IPS DF 6.9 (cell line): Measurements from ENCODE around the gene ROBO2.

ENCODE experiments used
- DNase-seq: peaks from one replicate; pipeline ENCODE4 v3.0.0-alpha.2; 2013; ENCODE audit warnings: low read depth, low spot score
- H3K27ac ChIP-seq: one replicate; pipeline ENCODE4 v1.5.1; 2013; ENCODE audit warnings: low read length, control low read depth
- H3K27me3 ChIP-seq: 2 replicates; pipeline ENCODE4 v1.6.1; 2013; ENCODE audit warnings: mild to moderate bottlenecking, low read length; ENCODE audit not compliant: control insufficient read depth, insufficient read depth
- H3K36me3 ChIP-seq: 2 replicates; pipeline ENCODE4 v1.6.1; 2013; ENCODE audit warnings: low read length; ENCODE audit not compliant: control insufficient read depth, insufficient read depth
- H3K4me1 ChIP-seq: 2 replicates; pipeline ENCODE4 v1.6.1; 2013; ENCODE audit warnings: low read length; ENCODE audit not compliant: control insufficient read depth, insufficient read depth
- H3K4me3 ChIP-seq: 2 replicates; pipeline ENCODE4 v1.5.1; 2013; ENCODE audit warnings: mild to moderate bottlenecking, low read length
- H3K9me3 ChIP-seq: 2 replicates; pipeline ENCODE4 v1.6.1; 2013; ENCODE audit warnings: low read length, inconsistent platforms; ENCODE audit not compliant: control insufficient read depth, insufficient read depth
- WGBS: extraction: QIAGEN DNeasy Blood & Tissue Kit; methylation state at CpG from one replicate; pipeline ENCODE4 v1.1.7; 2013; ENCODE audit warnings: mixed read lengths, missing lambda C conversion rate; ENCODE audit not compliant: insufficient read length, insufficient coverage; 5-methylcytosine and 5-hydroxymethylcytosine counted together

Gene ROBO2

GRCh38 chr3:77414881-77415280, 375.0 kb downstream of the ROBO2 start:
- no peaks in the 10 kb centered on the region for H3K36me3 ChIP-seq
- H3K4me1 ChIP-seq, result no peaks in the 10 kb centered on the region
- no peak for DNase-seq
- H3K27me3 ChIP-seq, result no peaks in the 10 kb centered on the region
- no peak overlapping the region for H3K27ac ChIP-seq
- no peaks in the 10 kb centered on the region for H3K9me3 ChIP-seq
- no peak overlapping the region for H3K4me3 ChIP-seq

GRCh38 chr3:77420336-77420735, 380.4 kb downstream of the ROBO2 start:
- no CpG with 5 or more reads among the region's 1 CpG for WGBS

GRCh38 chr3:77421916-77422315, 382.0 kb downstream of the ROBO2 start:
- no peaks in the 10 kb centered on the region for H3K4me1 ChIP-seq
- H3K9me3 ChIP-seq, result no peaks in the 10 kb centered on the region
- no peak overlapping the region for H3K4me3 ChIP-seq
- DNase-seq, result no peak
- no peak overlapping the region for H3K27ac ChIP-seq
- no peaks in the 10 kb centered on the region for H3K36me3 ChIP-seq
- no CpG with 5 or more reads among the region's 5 CpGs for WGBS
- H3K27me3 ChIP-seq, result no peaks in the 10 kb centered on the region

More at GRCh38 chr3:77420336-77420735, 380.4 kb downstream of the ROBO2 start:
- no peaks in the 10 kb centered on the region for H3K27me3 ChIP-seq
- H3K4me1 ChIP-seq, result no peaks in the 10 kb centered on the region
- no peaks in the 10 kb centered on the region for H3K36me3 ChIP-seq
- DNase-seq, result no peak
- H3K4me3 ChIP-seq, result no peak overlapping the region
- no peak overlapping the region for H3K27ac ChIP-seq
- H3K9me3 ChIP-seq, result no peaks in the 10 kb centered on the region

- H3K9me3 ChIP-seq, result no peaks in the 10 kb centered on the region
- H3K4me3 ChIP-seq, result no peak overlapping the region
- no peak overlapping the region for H3K27ac ChIP-seq
- H3K36me3 ChIP-seq, result no peaks in the 10 kb centered on the region
- no peaks in the 10 kb centered on the region for H3K27me3 ChIP-seq
- no peaks in the 10 kb centered on the region for H3K4me1 ChIP-seq
- no peak for DNase-seq
Measured at GRCh38 chr3:77426531-77426930, 386.6 kb downstream of the ROBO2 start.

- WGBS, result no CpG with 5 or more reads among the region's 3 CpGs
- Histone ChIP-seq H3K27ac (no peak overlapping the region), H3K36me3 (no peaks in the 10 kb centered on the region), H3K4me1 (no peaks in the 10 kb centered on the region), H3K27me3 (no peaks in the 10 kb centered on the region), H3K4me3 (no peak overlapping the region), H3K9me3 (no peaks in the 10 kb centered on the region)
- DNase-seq, result no peak
Measured at GRCh38 chr3:77427528-77427927, 387.6 kb downstream of the ROBO2 start.

GRCh38 chr3:77436908-77437307, 397.0 kb downstream of the ROBO2 start:
- Histone ChIP-seq H3K27me3 (no peaks in the 10 kb centered on the region), H3K36me3 (no peaks in the 10 kb centered on the region), H3K9me3 (no peaks in the 10 kb centered on the region), H3K27ac (no peak overlapping the region), H3K4me3 (no peak overlapping the region), H3K4me1 (no peaks in the 10 kb centered on the region)
- no peak for DNase-seq

- Histone ChIP-seq H3K4me1 (no peaks in the 10 kb centered on the region), H3K4me3 (no peak overlapping the region), H3K36me3 (no peaks in the 10 kb centered on the region), H3K27ac (no peak overlapping the region), H3K27me3 (no peaks in the 10 kb centered on the region), H3K9me3 (no peaks in the 10 kb centered on the region)
- no CpG with 5 or more reads among the region's 1 CpG for WGBS
- no peak for DNase-seq
Measured at GRCh38 chr3:77446084-77446483, 406.2 kb downstream of the ROBO2 start.

GRCh38 chr3:77446761-77447160, 406.9 kb downstream of the ROBO2 start:
- H3K27me3 ChIP-seq, result no peaks in the 10 kb centered on the region
- H3K27ac ChIP-seq, result no peak overlapping the region
- H3K4me3 ChIP-seq, result no peak overlapping the region
- H3K36me3 ChIP-seq, result no peaks in the 10 kb centered on the region
- DNase-seq, result no peak
- no peaks in the 10 kb centered on the region for H3K9me3 ChIP-seq
- H3K4me1 ChIP-seq, result no peaks in the 10 kb centered on the region

- Histone ChIP-seq H3K4me3 (no peak overlapping the region), H3K36me3 (no peaks in the 10 kb centered on the region), H3K27ac (no peak overlapping the region), H3K27me3 (no peaks in the 10 kb centered on the region), H3K9me3 (no peaks in the 10 kb centered on the region), H3K4me1 (no peaks in the 10 kb centered on the region)
- WGBS, result no CpG with 5 or more reads among the region's 6 CpGs
- no peak for DNase-seq
Measured at GRCh38 chr3:77449459-77450350, 409.8 kb downstream of the ROBO2 start.

GRCh38 chr3:77456431-77456830, 416.5 kb downstream of the ROBO2 start:
- WGBS, result no CpG with 5 or more reads among the region's 1 CpG
- no peaks in the 10 kb centered on the region for H3K27me3 ChIP-seq
- no peaks in the 10 kb centered on the region for H3K36me3 ChIP-seq
- no peak overlapping the region for H3K27ac ChIP-seq
- no peaks in the 10 kb centered on the region for H3K4me1 ChIP-seq
- H3K9me3 ChIP-seq, result no peaks in the 10 kb centered on the region
- no peak overlapping the region for H3K4me3 ChIP-seq
- no peak for DNase-seq

- Histone ChIP-seq H3K27me3 (no peaks in the 10 kb centered on the region), H3K9me3 (no peaks in the 10 kb centered on the region), H3K4me3 (no peak overlapping the region), H3K27ac (no peak overlapping the region), H3K36me3 (no peaks in the 10 kb centered on the region), H3K4me1 (no peaks in the 10 kb centered on the region)
- no peak for DNase-seq
- no CpG with 5 or more reads among the region's 1 CpG for WGBS
Measured at GRCh38 chr3:77456906-77457305, 417.0 kb downstream of the ROBO2 start.
